ENCODE measurements around the gene SBF1. TPM values are rescaled to one million over a fixed set of nuclear protein-coding genes. Genes with fewer than 3 reads are reported as not detected.
"Not testable (repeated sequence)": the region's sequence is repeated elsewhere in the genome, so short reads cannot be mapped to it uniquely, and the experiment has no call there.

Gene SBF1
- total and polyA plus RNA-seq, 7 donors: 13.8 to 67.3 (median 23.2) TPM

GRCh38 chr22:50417411-50418210, 57.2 kb downstream of the SBF1 start:
- Histone ChIP-seq H3K27ac (no peak overlapping the region), H3K27me3 (no peaks in the 10 kb centered on the region), H3K9me3 (no peaks in the 10 kb centered on the region), H3K36me3 (peaks cover 40 to 88% (median 73%) of the 10 kb centered on the region in 4 donors), H3K4me1 (no peaks in the 10 kb centered on the region), H3K4me3 (no peak overlapping the region)
- DNase-seq: no peak
- intact Hi-C loops (cut with DNase I): no loop called here
- TF ChIP-seq POLR2A (IDR thresholded peaks at IDR 0.05) (no peak), CTCF (IDR thresholded peaks at IDR 0.05) (no peak), POLR2AphosphoS5 (IDR thresholded peaks at IDR 0.05) (no peak), EP300 (IDR thresholded peaks at IDR 0.05) (no peak)
- WGBS, 2 donors: 92 to 93% methylated on average over 13 of the region's 13 CpGs

DNA sequence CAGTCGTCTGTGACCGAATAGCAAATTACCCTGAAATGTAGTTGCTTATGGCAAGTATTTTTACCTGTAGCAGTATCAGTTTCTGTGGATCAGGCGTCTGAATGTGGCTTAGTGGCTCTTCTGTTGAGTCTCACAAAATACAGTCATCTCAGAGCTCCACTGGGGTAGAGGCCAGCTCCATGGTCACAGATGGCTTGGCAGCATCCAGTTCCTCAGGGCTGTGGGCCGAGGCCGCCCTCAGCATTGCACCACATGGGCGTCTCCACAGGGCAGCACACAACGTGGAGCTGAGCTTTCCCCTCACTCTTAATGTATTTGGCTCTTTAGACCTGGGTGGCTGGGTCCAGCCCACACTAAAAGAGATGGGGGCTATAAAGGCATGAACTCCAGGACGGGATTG, 57.8 kb downstream of the SBF1 start:
- Histone ChIP-seq H3K27ac (no peak overlapping the region), H3K36me3 (peaks cover 37 to 82% (median 67%) of the 10 kb centered on the region in 4 donors), H3K27me3 (no peaks in the 10 kb centered on the region), H3K4me1 (no peaks in the 10 kb centered on the region), H3K9me3 (no peaks in the 10 kb centered on the region), H3K4me3 (no peak overlapping the region)
- TF ChIP-seq EP300 (IDR thresholded peaks at IDR 0.05) (no peak), POLR2AphosphoS5 (IDR thresholded peaks at IDR 0.05) (no peak), CTCF (IDR thresholded peaks at IDR 0.05) (no peak), POLR2A (IDR thresholded peaks at IDR 0.05) (no peak)
- no peak for DNase-seq
- 94 to 96% methylated on average over 8 of the region's 8 CpGs for WGBS, 2 donors
- intact Hi-C loops (cut with DNase I): no loop called here

GRCh38 chr22:50415426-50415825, 59.4 kb downstream of the SBF1 start:
- WGBS, 2 donors: 96% methylated on average over 12 of the region's 12 CpGs
- no peak for DNase-seq
- H3K36me3 ChIP-seq: peaks cover 37 to 69% (median 61%) of the 10 kb centered on the region in 4 donors
- no peak overlapping the region for H3K27ac ChIP-seq
- intact Hi-C loops (cut with DNase I): no loop called here
- no peaks in the 10 kb centered on the region for H3K4me1 ChIP-seq
- H3K9me3 ChIP-seq: no peaks in the 10 kb centered on the region
- no peaks in the 10 kb centered on the region for H3K27me3 ChIP-seq
- no peak for TF ChIP-seq POLR2AphosphoS5 (IDR thresholded peaks at IDR 0.05)
- no peak for TF ChIP-seq POLR2A (IDR thresholded peaks at IDR 0.05)
- no peak overlapping the region for H3K4me3 ChIP-seq

DNA sequence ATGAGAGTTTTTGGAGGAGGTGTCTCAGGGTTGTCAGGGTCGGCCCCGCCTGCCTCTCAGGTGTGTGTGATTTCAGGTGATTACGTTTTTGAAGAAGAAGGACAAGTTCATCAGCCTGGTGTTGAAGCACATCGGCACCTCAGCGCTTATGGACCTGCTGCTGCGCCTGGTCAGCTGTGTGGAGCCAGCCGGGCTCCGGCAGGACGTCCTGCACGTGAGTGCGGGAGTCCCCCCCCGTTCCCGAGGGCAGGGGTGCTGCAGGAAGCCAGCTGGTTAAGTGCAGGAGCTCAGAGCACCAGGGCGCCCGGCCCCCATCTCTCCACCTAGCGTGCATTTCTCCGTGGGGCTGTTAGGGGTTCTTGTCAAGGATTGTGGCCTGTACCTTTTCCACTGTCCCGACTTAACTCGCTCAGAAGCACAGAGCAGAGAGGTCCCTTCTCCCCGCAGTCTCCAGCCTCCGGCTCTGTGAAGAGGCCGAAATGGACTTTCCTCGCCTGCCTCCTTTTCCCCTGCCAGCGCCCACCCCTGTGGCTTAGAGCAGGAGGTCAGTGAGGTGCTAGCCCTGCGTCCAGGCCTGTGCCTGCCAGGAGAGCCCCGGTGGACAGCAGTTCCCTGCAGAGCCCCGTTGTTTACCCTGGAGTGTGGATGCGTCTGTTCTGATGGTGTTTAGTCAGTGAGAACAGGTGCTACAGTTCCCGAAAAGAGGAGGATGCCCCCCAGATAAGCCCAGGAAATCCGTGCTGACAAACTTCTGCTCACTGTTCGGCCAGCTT, 60.2 kb downstream of the SBF1 start:
- no peak for DNase-seq
- Histone ChIP-seq H3K9me3 (no peaks in the 10 kb centered on the region), H3K27me3 (no peaks in the 10 kb centered on the region), H3K36me3 (peaks cover 33 to 63% (median 58%) of the 10 kb centered on the region in 4 donors), H3K4me3 (no peak overlapping the region), H3K27ac (no peak overlapping the region), H3K4me1 (no peaks in the 10 kb centered on the region)
- intact Hi-C loops (cut with DNase I): no loop called here
- TF ChIP-seq POLR2AphosphoS5 (IDR thresholded peaks at IDR 0.05) (no peak), EP300 (IDR thresholded peaks at IDR 0.05) (no peak), POLR2A (IDR thresholded peaks at IDR 0.05) (no peak), CTCF (IDR thresholded peaks at IDR 0.05) (no peak)
- WGBS, 2 donors: 94 to 95% methylated on average over 31 of the region's 31 CpGs

- WGBS, 2 donors: 74 to 84% methylated on average over 9 of the region's 9 CpGs
- intact Hi-C loops (cut with DNase I); H3K4me1 ChIP-seq; H3K4me3 ChIP-seq; DNase-seq; H3K9me3 ChIP-seq; H3K27ac ChIP-seq; H3K27me3 ChIP-seq: not testable (repeated sequence)
- H3K36me3 ChIP-seq: peaks cover 0 to 33% (median 16%) of the 10 kb centered on the region in 4 donors
These were observed 65.9 kb downstream of the SBF1 start for GRCh38 chr22:50408954-50409353.

All from sigmoid colon (tissue), 7 donors.